Skeletal muscle tissue (tissue), 4 donors: ENCODE measurements around the gene MAST3. TPM values are rescaled to one million over a fixed set of nuclear protein-coding genes. Genes with fewer than 3 reads are reported as not detected.

Experiments used
- H3K27ac ChIP-seq: one replicate; pipeline ENCODE4 v1.7.0; 2013; ENCODE audit warnings: mild to moderate bottlenecking, low read depth, low read length, inconsistent platforms
- H3K27me3 ChIP-seq, 3 donors: one replicate each; pipeline ENCODE4 v1.7.0; 2013; ENCODE audit warnings: low read length in 3 of 3; ENCODE audit not compliant: control insufficient read depth in 3 of 3, insufficient read depth in 3 of 3
- H3K36me3 ChIP-seq, 3 donors: one replicate each; pipeline ENCODE4 v1.7.0; 2013; ENCODE audit warnings: low read length in 3 of 3; ENCODE audit not compliant: control insufficient read depth in 3 of 3, insufficient read depth in 3 of 3
- H3K4me1 ChIP-seq, 3 donors: one replicate each; pipeline ENCODE4 v1.7.0; 2013; ENCODE audit warnings: low read length in 3 of 3, mild to moderate bottlenecking in 3 of 3; ENCODE audit not compliant: control insufficient read depth in 3 of 3, insufficient read depth in 3 of 3
- H3K4me3 ChIP-seq, 3 donors: one replicate each; pipeline ENCODE4 v1.7.0; 2013; ENCODE audit warnings: low read length in 3 of 3
- H3K9ac ChIP-seq, 3 donors: one replicate each; pipeline ENCODE4 v1.7.0; 2013; ENCODE audit warnings: low read length in 3 of 3, mild to moderate bottlenecking in 3 of 3, moderate library complexity in 2 of 3, low read depth in 1 of 3
- H3K9me3 ChIP-seq, 3 donors: one replicate each; pipeline ENCODE4 v1.7.0; 2013; ENCODE audit warnings: low read length in 3 of 3; ENCODE audit not compliant: control insufficient read depth in 3 of 3
- total RNA-seq: library from RNA; depleted of rRNA; stranded (reverse); fragments of >200 nt; gene quantifications from one replicate; pipeline ENCODE4 v1.2.3, GENCODE V29; 2014
- donor health status: Osteomylitis.

MAST3 gene
- total RNA-seq, 1 donor from 2014 or later = 3.7 TPM

- H3K27ac ChIP-seq = no peak overlapping the region
- H3K9me3 ChIP-seq = no peaks in the 10 kb centered on the region
- peaks cover 10 to 44% (median 14%) of the 10 kb centered on the region in 3 donors for H3K36me3 ChIP-seq
- H3K4me1 ChIP-seq = no peaks in the 10 kb centered on the region
- no peak overlapping the region for H3K4me3 ChIP-seq
- no peak overlapping the region for H3K9ac ChIP-seq
- no peaks in the 10 kb centered on the region for H3K27me3 ChIP-seq
Measured at GRCh38 chr19:18143902-18144301, 46.3 kb downstream of the MAST3 start.

- no peak overlapping the region for H3K4me3 ChIP-seq
- no peaks in the 10 kb centered on the region for H3K27me3 ChIP-seq
- H3K36me3 ChIP-seq = peaks cover 10 to 42% (median 14%) of the 10 kb centered on the region in 3 donors
- peaks cover 0 to under 1% (median under 1%) of the 10 kb centered on the region in 3 donors for H3K4me1 ChIP-seq
- no peak overlapping the region for H3K27ac ChIP-seq
- H3K9me3 ChIP-seq = no peaks in the 10 kb centered on the region
- no peak overlapping the region for H3K9ac ChIP-seq
Measured at GRCh38 chr19:18144361-18144760, 46.8 kb downstream of the MAST3 start.

- H3K36me3 ChIP-seq = peaks cover 10 to 42% (median 14%) of the 10 kb centered on the region in 3 donors
- no peak overlapping the region for H3K27ac ChIP-seq
- H3K4me3 ChIP-seq = no peak overlapping the region
- H3K27me3 ChIP-seq = no peaks in the 10 kb centered on the region
- no peak overlapping the region for H3K9ac ChIP-seq
- no peaks in the 10 kb centered on the region for H3K9me3 ChIP-seq
- H3K4me1 ChIP-seq = peaks cover 0 to 4% (median 4%) of the 10 kb centered on the region in 3 donors
Measured at GRCh38 chr19:18144906-18145305, 47.3 kb downstream of the MAST3 start.

DNA sequence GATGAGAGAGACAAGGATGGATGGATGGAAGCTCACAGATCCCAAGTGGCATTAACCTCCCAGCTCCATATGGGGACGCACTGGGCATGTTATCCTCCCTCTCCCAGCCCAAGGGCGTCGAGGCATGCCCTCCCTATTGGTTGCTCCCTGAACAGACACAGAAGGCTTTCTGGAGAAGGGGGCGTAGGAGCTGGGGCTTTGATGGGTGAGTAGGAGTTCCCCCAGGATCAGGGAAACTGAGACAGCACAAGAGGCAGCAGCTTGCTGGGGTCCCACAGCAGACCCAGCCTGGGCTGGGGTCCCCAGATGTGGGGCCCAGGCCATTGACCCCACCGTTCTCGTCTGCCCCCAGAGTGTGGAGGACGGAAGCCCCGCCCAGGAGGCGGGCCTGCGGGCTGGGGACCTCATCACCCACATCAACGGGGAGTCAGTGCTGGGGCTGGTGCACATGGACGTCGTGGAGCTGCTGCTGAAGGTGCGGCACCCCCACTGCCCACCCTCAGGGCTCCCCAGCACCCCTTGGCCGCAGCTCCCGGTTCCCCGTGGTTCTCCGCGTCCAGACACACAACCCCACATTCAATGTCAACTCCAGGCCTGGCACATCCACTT is 47.9 kb downstream of the MAST3 start:
- Histone ChIP-seq H3K4me1 (peaks cover under 1 to 4% (median 4%) of the 10 kb centered on the region in 3 donors), H3K27ac (no peak overlapping the region), H3K36me3 (peaks cover 10 to 39% (median 14%) of the 10 kb centered on the region in 3 donors), H3K9me3 (no peaks in the 10 kb centered on the region), H3K9ac (no peak overlapping the region), H3K4me3 (no peak overlapping the region), H3K27me3 (no peaks in the 10 kb centered on the region)

DNA sequence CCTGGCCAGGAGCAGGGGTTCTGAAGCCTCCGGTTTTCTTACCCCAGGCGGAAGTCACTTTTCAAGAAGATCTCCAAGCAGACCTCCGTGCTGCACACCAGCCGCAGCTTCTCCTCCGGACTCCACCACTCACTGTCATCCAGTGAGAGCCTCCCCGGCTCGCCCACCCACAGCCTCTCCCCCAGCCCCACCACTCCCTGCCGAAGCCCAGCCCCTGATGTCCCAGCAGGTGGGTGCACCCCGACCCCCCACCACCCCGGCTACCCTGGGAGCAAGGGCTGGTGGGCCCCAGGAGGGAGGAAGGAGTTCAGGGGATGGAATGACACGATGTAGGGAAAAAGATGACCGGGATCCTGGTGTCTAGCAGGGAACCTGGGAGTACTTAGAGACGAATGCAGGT is 49.8 kb downstream of the MAST3 start:
- H3K4me3 ChIP-seq = no peak overlapping the region
- peaks cover 6 to 33% (median 12%) of the 10 kb centered on the region in 3 donors for H3K36me3 ChIP-seq
- no peak overlapping the region for H3K9ac ChIP-seq
- no peaks in the 10 kb centered on the region for H3K27me3 ChIP-seq
- no peak overlapping the region for H3K27ac ChIP-seq
- peaks cover 11 to 16% (median 11%) of the 10 kb centered on the region in 3 donors for H3K4me1 ChIP-seq
- H3K9me3 ChIP-seq = no peaks in the 10 kb centered on the region

- H3K4me1 ChIP-seq = peaks cover 22 to 30% (median 24%) of the 10 kb centered on the region in 3 donors
- H3K27me3 ChIP-seq = no peaks in the 10 kb centered on the region
- peaks cover 5 to 20% (median 6%) of the 10 kb centered on the region in 3 donors for H3K36me3 ChIP-seq
- H3K27ac ChIP-seq = peak overlapping the region; percentile 36
- no peaks in the 10 kb centered on the region for H3K9me3 ChIP-seq
- H3K4me3 ChIP-seq = peak overlapping the region; percentile 6 to 38 (median 36)
- peak overlapping the region in 2 of 3 donors; percentile 32 to 69 for H3K9ac ChIP-seq
Measured at GRCh38 chr19:18149596-18149975, 52.0 kb downstream of the MAST3 start.

- no peaks in the 10 kb centered on the region for H3K27me3 ChIP-seq
- H3K9ac ChIP-seq = peak overlapping the region in 2 of 3 donors; percentile 20 to 97
- H3K4me1 ChIP-seq = peaks cover 31 to 41% (median 31%) of the 10 kb centered on the region in 3 donors
- H3K4me3 ChIP-seq = no peak overlapping the region
- H3K36me3 ChIP-seq = peaks cover 0 to 13% (median 6%) of the 10 kb centered on the region in 3 donors
- H3K9me3 ChIP-seq = no peaks in the 10 kb centered on the region
- H3K27ac ChIP-seq = peak overlapping the region; percentile 22
Measured at GRCh38 chr19:18150776-18151624, 53.4 kb downstream of the MAST3 start.

GRCh38 chr19:18152442-18152816 is 54.9 kb downstream of the MAST3 start:
- Histone ChIP-seq H3K27ac (peak overlapping the region; percentile 91), H3K4me1 (peaks cover 46 to 55% (median 46%) of the 10 kb centered on the region in 3 donors), H3K4me3 (peak overlapping the region; percentile 74 to 90 (median 87))

GRCh38 chr19:18152817-18153555 is 55.4 kb downstream of the MAST3 start, which contains the start of gene PIK3R2:
PIK3R2 (plus strand) TSS chr19:18153163; CDS start chr19:18155880, 2,717 bp downstream.
- Histone ChIP-seq H3K4me1 (peaks cover 47 to 59% (median 51%) of the 10 kb centered on the region in 3 donors), H3K27ac (peak within 1 kb of the TSS; percentile 91), H3K9me3 (no peaks in the 10 kb centered on the region), H3K4me3 (peak within 1 kb of the TSS; percentile 74 to 90 (median 87)), H3K36me3 (peaks cover 0 to 9% (median 9%) of the 10 kb centered on the region in 3 donors), H3K27me3 (no peaks in the 10 kb centered on the region), H3K9ac (peak within 1 kb of the TSS; percentile 91 to 97 (median 97))

More at GRCh38 chr19:18152442-18152816, 54.9 kb downstream of the MAST3 start:
- Histone ChIP-seq H3K9me3 (no peaks in the 10 kb centered on the region), H3K27me3 (no peaks in the 10 kb centered on the region), H3K9ac (peak overlapping the region; percentile 91 to 97 (median 97)), H3K36me3 (peaks cover 0 to 9% (median 9%) of the 10 kb centered on the region in 3 donors)
